OCI-LY7 (cell line): ENCODE measurements around the gene PRCD.
"Not testable (repeated sequence)": the region's sequence is repeated elsewhere in the genome, so short reads cannot be mapped to it uniquely, and the experiment has no call there.

Experiments
- CTCF ChIP-seq: fragments of 200-600 bp; sonication (generic); conservative IDR thresholded peaks from 2 replicates; pipeline ENCODE4 v1.5.1; 2014; ENCODE audit warnings: mild to moderate bottlenecking, antibody characterized with exemption, low read length, moderate library complexity, mixed read lengths
- EZH2phosphoT487 ChIP-seq: fragments of 200-600 bp; sonication (generic); IDR thresholded peaks from 2 replicates; pipeline ENCODE4 v1.6.1; 2018; ENCODE audit warnings: low read depth, borderline replicate concordance, mild to moderate bottlenecking, mixed run types, antibody characterized with exemption, low read length, moderate library complexity, mixed read lengths

- not testable (repeated sequence) for TF ChIP-seq CTCF, EZH2phosphoT487
Measured at GRCh38 chr17:76525513-76525833, 14.4 kb upstream of the PRCD start.
